Measurements from ENCODE around the gene KRT83. TPM values are rescaled to one million over a fixed set of nuclear protein-coding genes. Genes with fewer than 3 reads are reported as not detected.

Gene KRT83
- polyA plus RNA-seq, 3 donors, result not detected

DNA sequence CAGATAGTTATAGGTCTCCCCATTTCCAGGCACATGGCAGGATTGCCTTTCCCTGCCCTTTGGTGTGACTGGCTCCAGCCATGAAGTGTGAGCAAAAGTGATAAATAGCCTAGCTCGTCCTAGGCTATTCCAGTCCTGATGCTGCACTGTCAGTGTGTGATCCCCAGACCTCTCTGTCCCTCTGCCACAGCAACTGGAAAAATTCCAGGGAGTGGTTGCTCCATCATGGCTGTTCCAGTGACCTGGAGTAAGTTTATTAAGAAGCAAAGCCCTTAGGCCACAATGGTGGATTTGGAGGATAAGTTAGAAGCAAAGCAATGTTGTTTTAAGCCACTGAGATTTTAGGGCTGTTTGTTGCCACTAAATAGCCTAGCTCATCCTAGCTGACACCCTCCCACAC, 9.8 kb upstream of the KRT83 start:
- H3K27me3 ChIP-seq (ENCODE audit: control insufficient read depth in 2 of 2, insufficient read depth in 2 of 2, low read length in 2 of 2), result peaks cover 2 to 4% of the 10 kb centered on the region in 2 donors
- no peaks in the 10 kb centered on the region for H3K9me3 Mint-ChIP-seq
- H3K9ac ChIP-seq (ENCODE audit: insufficient read depth, low read length, poor library complexity, severe bottlenecking), result no peak overlapping the region
- no peak for DNase-seq
- H3K4me3 Mint-ChIP-seq, result no peak overlapping the region
- no peaks in the 10 kb centered on the region for H3K36me3 Mint-ChIP-seq
- H3K4me3 ChIP-seq (replicated peaks in 1 of 3; ENCODE audit: low read depth in 2 of 3, low read length in 3 of 3), result no peak overlapping the region
- no peaks in the 10 kb centered on the region for H3K4me1 ChIP-seq (ENCODE audit: control insufficient read depth in 1 of 2, insufficient read depth in 2 of 2, low read length in 2 of 2)
- intact Hi-C loops (cut with micrococcal nuclease), result no loop called here
- H2AFZ ChIP-seq (ENCODE audit: insufficient read depth, low read depth, low read length, poor library complexity, severe bottlenecking), result no peak overlapping the region
- no peaks in the 10 kb centered on the region for H3K79me2 ChIP-seq (ENCODE audit: insufficient read depth, low read length)
- no peaks in the 10 kb centered on the region for H4K20me1 ChIP-seq (ENCODE audit: insufficient read depth, low read length)
- H3K27ac Mint-ChIP-seq, result no peak overlapping the region
- no peak overlapping the region for H3K4me2 ChIP-seq (replicated peaks; ENCODE audit: extremely low read depth, low read length, poor library complexity, severe bottlenecking)
- TF ChIP-seq, protein P1, sequence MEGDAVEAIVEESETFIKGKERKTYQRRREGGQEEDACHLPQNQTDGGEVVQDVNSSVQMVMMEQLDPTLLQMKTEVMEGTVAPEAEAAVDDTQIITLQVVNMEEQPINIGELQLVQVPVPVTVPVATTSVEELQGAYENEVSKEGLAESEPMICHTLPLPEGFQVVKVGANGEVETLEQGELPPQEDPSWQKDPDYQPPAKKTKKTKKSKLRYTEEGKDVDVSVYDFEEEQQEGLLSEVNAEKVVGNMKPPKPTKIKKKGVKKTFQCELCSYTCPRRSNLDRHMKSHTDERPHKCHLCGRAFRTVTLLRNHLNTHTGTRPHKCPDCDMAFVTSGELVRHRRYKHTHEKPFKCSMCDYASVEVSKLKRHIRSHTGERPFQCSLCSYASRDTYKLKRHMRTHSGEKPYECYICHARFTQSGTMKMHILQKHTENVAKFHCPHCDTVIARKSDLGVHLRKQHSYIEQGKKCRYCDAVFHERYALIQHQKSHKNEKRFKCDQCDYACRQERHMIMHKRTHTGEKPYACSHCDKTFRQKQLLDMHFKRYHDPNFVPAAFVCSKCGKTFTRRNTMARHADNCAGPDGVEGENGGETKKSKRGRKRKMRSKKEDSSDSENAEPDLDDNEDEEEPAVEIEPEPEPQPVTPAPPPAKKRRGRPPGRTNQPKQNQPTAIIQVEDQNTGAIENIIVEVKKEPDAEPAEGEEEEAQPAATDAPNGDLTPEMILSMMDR (IDR thresholded peaks at IDR 0.05), result no peak
- H3K27ac ChIP-seq (ENCODE audit: low read depth in 1 of 2, low read length in 2 of 2), result no peak overlapping the region
- WGBS (ENCODE audit: insufficient coverage), result no CpG with 5 or more reads among the region's 1 CpG
- no peaks in the 10 kb centered on the region for H3K9me3 ChIP-seq (replicated peaks in 1 of 2; ENCODE audit: control insufficient read depth in 1 of 2, insufficient read depth in 1 of 2, low read length in 2 of 2)
- peaks cover 6 to 16% (median 10%) of the 10 kb centered on the region in 3 donors for H3K27me3 Mint-ChIP-seq (ENCODE audit: low read depth in 3 of 3)
- H3K4me1 Mint-ChIP-seq, result peaks cover 4% of the 10 kb centered on the region
- H3K36me3 ChIP-seq (replicated peaks in 1 of 2; ENCODE audit: control insufficient read depth in 1 of 2, insufficient read depth in 2 of 2, low read length in 2 of 2), result no peaks in the 10 kb centered on the region

DNA sequence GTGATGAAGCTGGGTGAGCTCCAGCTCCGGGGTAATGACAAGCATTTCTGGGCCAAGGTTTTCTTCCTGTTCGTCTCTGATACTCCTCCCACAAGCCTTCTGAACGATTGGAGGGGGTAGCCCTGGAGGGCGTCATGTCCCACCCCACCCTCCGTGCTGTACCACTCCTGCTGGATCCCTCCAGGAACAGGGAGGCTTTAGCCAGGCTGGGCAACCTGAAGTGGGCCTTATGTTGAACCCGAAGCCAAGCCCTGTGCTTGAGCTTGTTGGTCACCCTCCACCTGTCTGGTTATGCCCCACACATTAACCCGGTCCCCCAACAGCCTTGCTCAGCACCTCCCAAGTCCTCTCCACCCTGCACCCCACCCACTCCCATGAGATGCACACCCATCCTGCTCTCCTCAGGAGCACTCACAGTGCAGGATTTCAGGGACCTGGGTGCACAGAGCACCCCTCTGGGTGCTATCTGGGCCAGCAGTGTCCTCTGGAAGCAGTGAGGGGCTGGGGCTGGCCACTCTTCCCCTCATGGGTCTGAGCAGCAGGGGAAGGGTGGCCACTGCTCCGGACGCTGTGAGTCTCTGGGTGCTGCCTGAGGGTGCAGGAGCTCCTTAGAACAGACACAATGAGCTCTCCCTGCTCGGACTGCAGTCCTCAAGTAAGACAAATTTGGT, 6.8 kb upstream of the KRT83 start:
- intact Hi-C loops (cut with micrococcal nuclease), result loop anchor here (1.0 to 5.0 kb wide), 3 partner anchors 106 to 172 kb away; no protein-coding TSS in a partner anchor
- no peaks in the 10 kb centered on the region for H3K36me3 ChIP-seq (replicated peaks in 1 of 2; ENCODE audit: control insufficient read depth in 1 of 2, insufficient read depth in 2 of 2, low read length in 2 of 2)
- H3K79me2 ChIP-seq (ENCODE audit: insufficient read depth, low read length), result no peaks in the 10 kb centered on the region
- no peak overlapping the region for H2AFZ ChIP-seq (ENCODE audit: insufficient read depth, low read depth, low read length, poor library complexity, severe bottlenecking)
- no peak overlapping the region for H3K27ac ChIP-seq (ENCODE audit: low read depth in 1 of 2, low read length in 2 of 2)
- Mint-ChIP-seq H3K27me3 (ENCODE audit: low read depth in 3 of 3) (peaks cover 14 to 31% (median 22%) of the 10 kb centered on the region in 3 donors), H3K4me3 (peak overlapping the region in 1 of 2 donors; percentile 18), H3K27ac (no peak overlapping the region), H3K4me1 (peaks cover 4% of the 10 kb centered on the region), H3K36me3 (no peaks in the 10 kb centered on the region), H3K9me3 (no peaks in the 10 kb centered on the region)
- no peak for DNase-seq
- H3K9ac ChIP-seq (ENCODE audit: insufficient read depth, low read length, poor library complexity, severe bottlenecking), result no peak overlapping the region
- H3K4me2 ChIP-seq (replicated peaks; ENCODE audit: extremely low read depth, low read length, poor library complexity, severe bottlenecking), result no peak overlapping the region
- no peak overlapping the region for H3K4me3 ChIP-seq (replicated peaks in 1 of 3; ENCODE audit: low read depth in 2 of 3, low read length in 3 of 3)
- no peaks in the 10 kb centered on the region for H3K9me3 ChIP-seq (replicated peaks in 1 of 2; ENCODE audit: control insufficient read depth in 1 of 2, insufficient read depth in 1 of 2, low read length in 2 of 2)
- TF ChIP-seq, protein P1 (IDR thresholded peaks at IDR 0.05), result peak; percentile 39
- H3K27me3 ChIP-seq (ENCODE audit: control insufficient read depth in 2 of 2, insufficient read depth in 2 of 2, low read length in 2 of 2), result peaks cover 0 to 11% of the 10 kb centered on the region in 2 donors
- WGBS (ENCODE audit: insufficient coverage), result 74% methylated on average over 6 of the region's 10 CpGs
- H4K20me1 ChIP-seq (ENCODE audit: insufficient read depth, low read length), result no peaks in the 10 kb centered on the region
- no peaks in the 10 kb centered on the region for H3K4me1 ChIP-seq (ENCODE audit: control insufficient read depth in 1 of 2, insufficient read depth in 2 of 2, low read length in 2 of 2)

Measured in CD14-positive monocyte (primary cell).